K562 (cell line): ENCODE measurements around the gene MSX1.

Experiments used
- ESRRA ChIP-seq: fragments of 450-650 bp; IDR thresholded peaks from 2 replicates; pipeline ENCODE4 v1.6.1; 2014; ENCODE audit warnings: low read depth, mild to moderate bottlenecking, moderate library complexity, borderline replicate concordance
- ETV5 ChIP-seq: sonication (generic); formaldehyde crosslinking; IDR thresholded peaks from 2 replicates; pipeline ENCODE4 v1.4.0; 2020; ENCODE audit warnings: low read depth, mild to moderate bottlenecking, missing genetic modification reagents
- FOS ChIP-seq: IDR thresholded peaks from 3 replicates; pipeline ENCODE4 v1.6.1; 2011; ENCODE audit not compliant: insufficient read length; ENCODE audit errors: extremely low read depth
- FOXM1 ChIP-seq, 2 experiments: fragments of 450-650 bp in 1 of 2; sonication (generic) in 1 of 2; formaldehyde crosslinking in 1 of 2; IDR thresholded peaks; 2 replicates each; pipeline versions ENCODE4 v1.6.1 to v1.9.0; 2017 to 2022; ENCODE audit warnings: low read depth in 2 of 2, mild to moderate bottlenecking in 2 of 2, missing genetic modification reagents in 1 of 2, moderate library complexity in 1 of 2
- KDM4B ChIP-seq, 2 experiments: fragments of 450-650 bp in 1 of 2; sonication (generic) in 1 of 2; IDR thresholded peaks; 2 replicates each; pipeline ENCODE4 v1.6.1; 2016 to 2017; ENCODE audit warnings: borderline replicate concordance in 2 of 2, antibody characterized with exemption in 1 of 2, low read depth in 1 of 2, mild to moderate bottlenecking in 1 of 2
- MTA2 ChIP-seq: fragments of 450-650 bp; IDR thresholded peaks from 2 replicates; pipeline ENCODE4 v1.6.1; 2016; ENCODE audit warnings: low read depth
- MXD1 ChIP-seq: fragments of 250-450 bp; sonication (Bioruptor Pico); IDR thresholded peaks from 2 replicates; pipeline ENCODE4 v1.8.0; 2021; ENCODE audit warnings: borderline replicate concordance, mild to moderate bottlenecking, moderate library complexity; ENCODE audit not compliant: poor library complexity, severe bottlenecking
- NUFIP1 ChIP-seq: fragments of 450-650 bp; IDR thresholded peaks from 2 replicates; pipeline ENCODE4 v1.6.1; 2018; ENCODE audit not compliant: partially characterized antibody
- POU5F1 ChIP-seq: fragments of 150-350 bp; IDR thresholded peaks from 2 replicates; pipeline ENCODE4 v1.6.1; 2014; ENCODE audit warnings: borderline replicate concordance, low read length, low read depth, mild to moderate bottlenecking; ENCODE audit not compliant: partially characterized antibody
- RAD21 ChIP-seq, 2 experiments: fragments of 250-450 bp in 1 of 2; fragments of 450-650 bp in 1 of 2; sonication (Bioruptor Pico) in 1 of 2; formaldehyde crosslinking in 1 of 2; IDR thresholded peaks in 1 of 2; conservative IDR thresholded peaks in 1 of 2; 2 replicates each; pipeline versions ENCODE4 v1.4.0 to v1.8.0; 2020 to 2022; ENCODE audit warnings: mild to moderate bottlenecking in 2 of 2, moderate library complexity in 1 of 2
- SIN3A ChIP-seq, 2 experiments: fragments of 150-350 bp in 1 of 2; IDR thresholded peaks; 2 replicates each; pipeline ENCODE4 v1.6.1; 2011 to 2016; ENCODE audit warnings: borderline replicate concordance in 2 of 2, low read depth in 2 of 2, low read length in 2 of 2, mild to moderate bottlenecking in 2 of 2, moderate library complexity in 2 of 2; ENCODE audit not compliant: control insufficient read depth in 1 of 2
- TARDBP ChIP-seq: fragments of 450-650 bp; IDR thresholded peaks from 2 replicates; pipeline ENCODE4 v1.6.1; 2016
- ZBTB2 ChIP-seq: fragments of 450-650 bp; IDR thresholded peaks from 2 replicates; pipeline ENCODE4 v1.6.1; 2016; ENCODE audit warnings: antibody characterized with exemption
- ZNF12 ChIP-seq: sonication (generic); formaldehyde crosslinking; IDR thresholded peaks from 2 replicates; pipeline ENCODE4 v1.4.0; 2020; ENCODE audit warnings: mild to moderate bottlenecking, missing genetic modification reagents

- TF ChIP-seq SIN3A (IDR thresholded peaks at IDR 0.05; ENCODE audit: borderline replicate concordance in 2 of 2, control insufficient read depth in 1 of 2, low read depth in 2 of 2, low read length in 2 of 2) (no peak), MXD1 (CRISPR knock-in tag) (no peak), ESRRA (no peak), MTA2 (no peak), RAD21 (CRISPR knock-in tag; conservative IDR thresholded peaks at IDR 0.05 in 1 of 2, IDR thresholded peaks at IDR 0.05 in 1 of 2) (no peak), ZBTB2 (no peak), ZNF12 (no peak), ETV5 (CRISPR knock-in tag) (no peak), KDM4B (IDR thresholded peaks at IDR 0.05; ENCODE audit: borderline replicate concordance in 2 of 2, low read depth in 1 of 2) (no peak), FOXM1 (IDR thresholded peaks at IDR 0.05; ENCODE audit: low read depth) (no peak), FOXM1 (CRISPR knock-in tag; IDR thresholded peaks at IDR 0.05; ENCODE audit: low read depth) (no peak), NUFIP1 (no peak), POU5F1 (no peak), FOS (no peak), TARDBP (no peak)
Measured at GRCh38 chr4:4845027-4845426, 14.4 kb upstream of the MSX1 start.
